Hematopoietic multipotent progenitor cell treated with erythropoietin and hydrocortisone succinate and interleukin-3 and kit ligand, for 17 days (in vitro differentiated cells): ENCODE measurements around the gene KDELR3.
"Not testable (repeated sequence)": the region's sequence is repeated elsewhere in the genome, so short reads cannot be mapped to it uniquely, and the experiment has no call there.

Experiments used
- DNase-seq: peaks from one replicate; pipeline ENCODE4 v3.0.0-alpha.2; 2015; ENCODE audit warnings: low spot score

Gene KDELR3

GRCh38 chr22:38456841-38457699, 10.8 kb upstream of the KDELR3 start:
- DNase-seq = no peak

- DNase-seq = no peak
These were observed 7.5 kb upstream of the KDELR3 start for GRCh38 chr22:38460426-38460840.

DNA sequence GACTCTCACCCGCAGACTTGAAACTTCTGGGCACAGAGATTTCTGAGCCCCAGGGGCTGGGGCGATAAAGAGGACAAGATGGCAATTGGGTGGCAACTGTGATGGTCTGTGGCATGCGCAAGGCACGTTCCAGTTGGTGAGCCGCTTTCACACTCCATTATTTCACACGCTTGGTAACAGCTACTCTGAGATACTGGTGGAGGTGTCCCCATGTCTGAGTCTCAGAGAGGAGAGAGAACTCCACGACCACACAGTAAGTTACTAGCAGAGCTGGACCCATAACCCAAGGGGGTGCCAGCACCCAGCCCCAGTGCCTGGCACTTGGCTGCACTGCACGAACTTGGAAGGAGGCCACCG, 6.9 kb upstream of the KDELR3 start:
- no peak for DNase-seq

- DNase-seq = no peak
These were observed 6.3 kb upstream of the KDELR3 start for GRCh38 chr22:38461414-38462081.

DNA sequence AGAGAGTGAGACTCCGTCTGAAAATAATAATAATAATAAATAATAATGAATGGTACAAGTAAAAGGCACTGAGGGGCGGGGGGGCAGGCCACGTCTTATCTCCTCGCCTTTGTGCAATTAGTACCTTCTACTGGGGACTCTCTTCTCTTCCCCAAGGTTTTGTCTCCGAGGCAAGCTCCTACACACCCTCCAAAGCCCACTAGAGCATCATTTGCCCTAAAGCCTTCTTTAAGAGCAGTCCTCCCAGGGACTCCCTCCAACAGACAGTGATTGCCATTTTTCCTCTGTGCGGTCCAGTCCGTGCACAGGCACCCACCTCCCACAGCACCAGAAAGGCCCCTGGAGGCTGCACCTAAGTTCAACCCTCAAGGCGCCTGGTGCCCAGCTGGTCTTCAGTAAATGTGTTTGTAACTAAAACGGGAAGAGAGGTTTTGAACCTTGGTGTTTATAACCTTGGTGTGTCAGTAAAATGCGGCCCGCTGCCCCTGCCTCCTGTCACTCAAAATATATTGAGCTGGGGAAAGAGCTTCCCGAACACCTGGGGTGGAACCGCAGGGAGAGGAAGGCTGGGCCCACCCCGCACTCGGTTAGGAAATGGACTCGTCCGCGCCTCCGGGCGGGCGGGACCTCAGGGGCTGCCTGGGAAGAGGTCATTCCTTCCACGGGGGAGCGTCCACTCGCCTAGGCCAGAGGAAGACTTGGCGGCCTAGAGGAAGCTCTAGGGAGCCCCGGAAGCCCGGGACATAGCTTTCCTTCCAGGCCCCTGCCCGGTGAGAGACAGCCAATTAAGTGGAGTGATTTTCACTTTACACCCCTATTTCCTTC, 4.7 kb upstream of the KDELR3 start:
- no peak for DNase-seq

GRCh38 chr22:38464992-38465672, 2.8 kb upstream of the KDELR3 start:
- no peak for DNase-seq

- DNase-seq = no peak
These were observed 2.0 kb upstream of the KDELR3 start for GRCh38 chr22:38465673-38466490.

GRCh38 chr22:38467438-38467903, 425 bp upstream of the KDELR3 start:
- DNase-seq = no peak

- no peak for DNase-seq
These were observed 778 bp downstream of the KDELR3 start for GRCh38 chr22:38468443-38469305.

GRCh38 chr22:38469306-38469781, 1.4 kb downstream of the KDELR3 start:
- DNase-seq = no peak

DNA sequence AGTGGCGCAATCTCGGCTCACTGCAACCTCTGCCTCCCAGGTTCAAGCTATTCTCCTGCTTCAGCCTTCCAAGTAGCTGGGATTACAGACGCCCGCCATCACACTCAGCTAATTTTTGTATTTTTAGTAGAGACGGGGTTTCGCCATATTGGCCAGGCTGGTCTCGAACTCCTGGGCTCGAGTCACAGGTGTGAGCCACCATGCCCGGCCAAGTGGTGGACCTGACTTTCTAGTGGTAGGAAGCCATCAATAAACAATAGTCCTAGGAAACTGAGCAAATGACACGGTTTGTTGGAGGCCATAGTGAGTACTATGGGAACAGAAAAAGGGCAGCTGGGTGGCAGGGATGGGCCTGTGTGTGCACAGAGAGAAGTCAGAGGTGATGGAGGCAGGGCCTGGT, 2.3 kb downstream of the KDELR3 start:
- DNase-seq = not testable (repeated sequence)

GRCh38 chr22:38471237-38471636, 3.3 kb downstream of the KDELR3 start:
- DNase-seq = no peak

GRCh38 chr22:38474003-38474607, 6.2 kb downstream of the KDELR3 start:
- DNase-seq = no peak

DNA sequence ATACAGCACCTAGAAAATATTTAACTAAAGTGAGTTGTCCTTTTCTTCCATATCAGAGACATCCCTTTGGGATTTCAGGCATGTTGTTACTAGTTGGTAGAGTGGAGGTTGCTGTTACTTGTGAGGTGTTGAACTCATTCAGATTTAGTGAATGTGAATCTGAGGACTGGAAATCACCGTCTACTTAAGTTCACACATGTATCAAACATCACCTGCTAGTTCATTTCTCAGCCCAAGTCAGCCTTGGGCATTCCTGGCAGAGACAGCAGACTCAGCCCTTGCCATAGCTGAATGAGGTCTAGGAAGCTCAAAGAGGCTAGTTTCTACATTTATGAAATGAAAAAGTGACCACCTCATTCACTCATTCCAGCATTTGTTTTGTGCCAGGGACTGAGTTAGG, 9.7 kb downstream of the KDELR3 start:
- no peak for DNase-seq

DNA sequence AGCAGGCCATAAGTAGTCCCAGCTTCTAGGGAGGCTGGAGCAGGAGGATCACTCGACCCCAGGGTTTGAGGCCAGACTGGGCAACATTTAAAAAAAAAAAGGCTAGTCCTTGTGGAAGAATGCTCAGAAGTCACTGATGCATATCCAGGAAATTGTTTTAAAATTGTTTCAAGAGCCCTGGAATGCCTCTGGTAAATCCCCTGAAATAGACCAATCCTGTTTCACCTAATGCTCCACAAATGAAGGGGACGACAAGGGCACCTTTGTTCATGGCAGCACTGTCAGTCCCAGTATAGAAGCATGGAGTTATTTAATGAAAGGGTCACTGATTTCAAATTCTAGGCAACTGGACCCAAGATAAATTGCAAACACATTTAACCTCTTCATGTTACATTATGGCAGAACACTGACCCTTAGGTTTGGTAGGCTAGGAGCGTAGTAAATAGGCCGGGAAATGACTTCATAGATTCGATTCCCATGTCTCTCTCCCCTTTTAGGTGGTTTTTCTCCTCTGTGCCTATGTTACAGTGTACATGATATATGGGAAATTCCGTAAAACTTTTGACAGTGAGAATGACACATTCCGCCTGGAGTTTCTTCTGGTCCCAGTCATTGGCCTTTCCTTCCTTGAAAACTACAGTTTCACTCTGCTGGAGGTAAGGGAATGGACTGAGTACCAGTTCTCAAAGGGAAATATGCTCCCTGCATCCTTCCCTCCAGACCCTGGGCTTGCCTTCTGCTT, 11.4 kb downstream of the KDELR3 start:
- no peak for DNase-seq

GRCh38 chr22:38481162-38481870, 13.4 kb downstream of the KDELR3 start:
- DNase-seq = peak; percentile 6

DNA sequence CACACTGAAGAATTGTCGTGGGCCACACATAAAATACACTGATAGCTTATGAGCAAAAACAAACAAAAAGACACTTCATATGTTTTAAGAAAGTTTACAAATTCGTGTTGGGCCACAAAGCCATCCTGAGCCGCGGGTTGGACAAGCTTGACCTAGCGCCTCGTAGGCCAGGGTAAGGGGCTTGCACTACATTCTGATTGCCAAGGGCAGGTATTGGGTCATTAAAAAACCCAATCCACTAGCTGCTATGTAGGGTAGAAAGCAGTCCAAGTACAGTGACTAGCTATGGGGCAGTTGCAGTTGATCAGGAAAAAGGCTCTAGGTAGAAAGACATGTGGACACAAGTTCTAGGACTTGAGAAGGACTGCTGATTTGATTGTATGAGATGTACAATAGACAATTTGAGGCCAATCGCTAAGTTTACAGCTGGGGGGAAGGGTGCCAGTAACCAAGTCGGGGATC, 14.0 kb downstream of the KDELR3 start:
- no peak for DNase-seq
